OCI-LY1 (cell line): Measurements from ENCODE around the gene LARP4B.

ENCODE experiments used
- H2AFZ ChIP-seq: fragments of 200-600 bp; sonication (generic), shearing (Covaris generic); 2 replicates; pipeline ENCODE4 v1.6.0; 2014; ENCODE audit warnings: antibody characterized with exemption, mild to moderate bottlenecking, low read length
- H3F3A ChIP-seq: fragments of 200-600 bp; sonication (generic), shearing (Covaris generic); 2 replicates; pipeline ENCODE4 v1.6.0; 2014; ENCODE audit warnings: mild to moderate bottlenecking, antibody characterized with exemption, low read length, moderate library complexity; ENCODE audit not compliant: insufficient read depth
- H3K27ac ChIP-seq: fragments of 200-600 bp; sonication (generic); 2 replicates; pipeline ENCODE4 v1.5.1; 2014; ENCODE audit warnings: low read length, mixed run types, mild to moderate bottlenecking, low read depth; ENCODE audit not compliant: poor library complexity, severe bottlenecking
- H3K27me3 ChIP-seq: fragments of 200-600 bp; sonication (generic); 2 replicates; pipeline ENCODE4 v1.6.0; 2014; ENCODE audit warnings: antibody characterized with exemption, mild to moderate bottlenecking, low read length, moderate library complexity; ENCODE audit not compliant: insufficient read depth
- H3K36me3 ChIP-seq: fragments of 200-600 bp; sonication (generic); 2 replicates; pipeline ENCODE4 v1.6.1; 2014; ENCODE audit warnings: mild to moderate bottlenecking, antibody characterized with exemption, low read length, moderate library complexity, mixed read lengths; ENCODE audit not compliant: insufficient read depth
- H3K4me1 ChIP-seq: fragments of 200-600 bp; sonication (generic); 2 replicates; pipeline ENCODE4 v1.5.1; 2014; ENCODE audit warnings: mild to moderate bottlenecking, low read length, moderate library complexity; ENCODE audit not compliant: insufficient read depth, severe bottlenecking
- H3K4me2 ChIP-seq: fragments of 200-600 bp; sonication (generic), shearing (Covaris generic); 2 replicates; pipeline ENCODE4 v1.6.1; 2014; ENCODE audit warnings: low read length
- H3K4me3 ChIP-seq: fragments of 200-600 bp; sonication (generic); 2 replicates; pipeline ENCODE4 v1.5.1; 2014; ENCODE audit warnings: low read length, low read depth, mild to moderate bottlenecking, mixed read lengths; ENCODE audit not compliant: poor library complexity, severe bottlenecking
- H3K79me2 ChIP-seq: fragments of 200-600 bp; shearing (Covaris generic); 2 replicates; pipeline ENCODE4 v1.6.1; 2016; ENCODE audit warnings: mixed run types, low read length, mixed read lengths; ENCODE audit not compliant: insufficient read depth
- H3K9ac ChIP-seq: fragments of 200-600 bp; sonication (generic), shearing (Covaris generic); 2 replicates; pipeline ENCODE4 v1.6.1; 2014; ENCODE audit warnings: mild to moderate bottlenecking, low read length, mixed read lengths
- H3K9me2 ChIP-seq: fragments of 200-600 bp; sonication (generic), shearing (Covaris generic); 2 replicates; pipeline ENCODE4 v1.6.1; 2014; ENCODE audit warnings: low read depth, mild to moderate bottlenecking, low read length, mixed read lengths
- H3K9me3 ChIP-seq: fragments of 200-600 bp; shearing (Covaris generic); 2 replicates; pipeline ENCODE4 v1.6.1; 2014; ENCODE audit warnings: low read length, mixed read lengths
- H4K20me1 ChIP-seq: fragments of 200-600 bp; sonication (generic), shearing (Covaris generic); 2 replicates; pipeline ENCODE4 v1.6.0; 2016; ENCODE audit warnings: mild to moderate bottlenecking, low read length; ENCODE audit not compliant: insufficient read depth
- CTCF ChIP-seq: fragments of 200-600 bp; sonication (generic), shearing (Covaris generic); IDR thresholded peaks from 2 replicates; pipeline ENCODE4 v1.5.1; 2017; ENCODE audit warnings: mild to moderate bottlenecking, antibody characterized with exemption, low read length, moderate library complexity, mixed read lengths
- EZH2 ChIP-seq: fragments of 200-600 bp; sonication (generic), shearing (Covaris generic); IDR thresholded peaks from 2 replicates; pipeline ENCODE4 v1.8.0; 2017; ENCODE audit warnings: borderline replicate concordance, mixed run types, mild to moderate bottlenecking, antibody characterized with exemption, low read length, moderate library complexity, mixed read lengths

LARP4B gene

GRCh38 chr10:970311-971149, 39.0 kb upstream of the LARP4B start:
- no peak overlapping the region for H2AFZ ChIP-seq
- H3F3A ChIP-seq: no peaks in the 10 kb centered on the region
- no peaks in the 10 kb centered on the region for H3K9me3 ChIP-seq
- H4K20me1 ChIP-seq: no peaks in the 10 kb centered on the region
- no peaks in the 10 kb centered on the region; the same call in 1 of the 2 replicates for H3K36me3 ChIP-seq
- no peak for TF ChIP-seq CTCF
- TF ChIP-seq EZH2: no peak
- H3K9ac ChIP-seq: no peak overlapping the region
- peaks cover 14% of the 10 kb centered on the region for H3K4me1 ChIP-seq
- H3K79me2 ChIP-seq: no peaks in the 10 kb centered on the region
- H3K27ac ChIP-seq: no peak overlapping the region
- no peak overlapping the region for H3K4me3 ChIP-seq
- H3K27me3 ChIP-seq: no peaks in the 10 kb centered on the region; the same call in 1 of the 2 replicates
- H3K9me2 ChIP-seq: no peaks in the 10 kb centered on the region
- no peak overlapping the region for H3K4me2 ChIP-seq

GRCh38 chr10:969473-970150, 38.1 kb upstream of the LARP4B start:
- no peaks in the 10 kb centered on the region; the same call in 1 of the 2 replicates for H3K27me3 ChIP-seq
- no peak for TF ChIP-seq CTCF
- TF ChIP-seq EZH2: no peak
- no peaks in the 10 kb centered on the region for H4K20me1 ChIP-seq
- no peaks in the 10 kb centered on the region for H3K9me3 ChIP-seq
- H3K79me2 ChIP-seq: no peaks in the 10 kb centered on the region
- no peaks in the 10 kb centered on the region for H3F3A ChIP-seq
- no peak overlapping the region for H2AFZ ChIP-seq
- H3K27ac ChIP-seq: no peak overlapping the region
- no peaks in the 10 kb centered on the region; the same call in 1 of the 2 replicates for H3K36me3 ChIP-seq
- H3K9me2 ChIP-seq: no peaks in the 10 kb centered on the region
- peaks cover 14% of the 10 kb centered on the region for H3K4me1 ChIP-seq
- H3K4me2 ChIP-seq: no peak overlapping the region
- H3K4me3 ChIP-seq: no peak overlapping the region
- no peak overlapping the region for H3K9ac ChIP-seq

- Histone ChIP-seq H3K4me2 (no peak overlapping the region), H3K9me2 (no peaks in the 10 kb centered on the region), H3K79me2 (no peaks in the 10 kb centered on the region), H3F3A (no peaks in the 10 kb centered on the region), H3K4me3 (no peak overlapping the region), H3K9ac (no peak overlapping the region), H4K20me1 (no peaks in the 10 kb centered on the region), H2AFZ (no peak overlapping the region), H3K27me3 (no peaks in the 10 kb centered on the region; the same call in 1 of the 2 replicates), H3K27ac (no peak overlapping the region), H3K36me3 (no peaks in the 10 kb centered on the region; the same call in 1 of the 2 replicates), H3K4me1 (peaks cover 8% of the 10 kb centered on the region), H3K9me3 (no peaks in the 10 kb centered on the region)
- no peak for TF ChIP-seq EZH2
- no peak for TF ChIP-seq CTCF
Observed at GRCh38 chr10:968546-969199, 37.2 kb upstream of the LARP4B start.
